Ectodermal cell (in vitro differentiated cells): ENCODE data around the gene B4GALNT2. TPM values are rescaled to one million over a fixed set of nuclear protein-coding genes. Genes with fewer than 3 reads are reported as not detected.
A peak's percentile ranks its signal among the peaks of the same experiment; 100 is the strongest.
"Not testable (repeated sequence)": the region's sequence is repeated elsewhere in the genome, so short reads cannot be mapped to it uniquely, and the experiment has no call there.

Experiments used
- H3K27ac ChIP-seq: 2 replicates; pipeline ENCODE4 v1.7.0; 2013; ENCODE audit warnings: mild to moderate bottlenecking, low read depth, low read length; ENCODE audit not compliant: insufficient read depth, poor library complexity, severe bottlenecking
- H3K27me3 ChIP-seq: 2 replicates; pipeline ENCODE4 v1.7.0; 2013; ENCODE audit warnings: mild to moderate bottlenecking, low read length; ENCODE audit not compliant: insufficient read depth, control insufficient read depth, poor library complexity, severe bottlenecking
- H3K36me3 ChIP-seq: one replicate; pipeline ENCODE4 v1.7.0; 2013; ENCODE audit warnings: low read length; ENCODE audit not compliant: control insufficient read depth, insufficient read depth
- H3K4me1 ChIP-seq: one replicate; pipeline ENCODE4 v1.7.0; 2013; ENCODE audit warnings: low read length; ENCODE audit not compliant: control insufficient read depth, insufficient read depth
- H3K4me3 ChIP-seq: 2 replicates; pipeline ENCODE4 v1.7.0; 2013; ENCODE audit warnings: low read depth, low read length, control low read depth; ENCODE audit not compliant: insufficient read depth
- H3K9me3 ChIP-seq: 2 replicates; pipeline ENCODE4 v1.7.0; 2013; ENCODE audit warnings: mild to moderate bottlenecking, low read length, moderate library complexity; ENCODE audit not compliant: control insufficient read depth
- WGBS, 2 experiments: methylation state at CpG; one replicate each; pipeline ENCODE4 v1.1.7; 2013; ENCODE audit warnings: missing lambda C conversion rate in 2 of 2; 5-methylcytosine and 5-hydroxymethylcytosine counted together
- polyA plus RNA-seq, 4 experiments: library from polyadenylated mRNA; stranded (reverse); fragments of 50-300 nt; gene quantifications; one replicate each; pipeline ENCODE4 v1.2.3, GENCODE V29; 2013

The B4GALNT2 gene, protein sequence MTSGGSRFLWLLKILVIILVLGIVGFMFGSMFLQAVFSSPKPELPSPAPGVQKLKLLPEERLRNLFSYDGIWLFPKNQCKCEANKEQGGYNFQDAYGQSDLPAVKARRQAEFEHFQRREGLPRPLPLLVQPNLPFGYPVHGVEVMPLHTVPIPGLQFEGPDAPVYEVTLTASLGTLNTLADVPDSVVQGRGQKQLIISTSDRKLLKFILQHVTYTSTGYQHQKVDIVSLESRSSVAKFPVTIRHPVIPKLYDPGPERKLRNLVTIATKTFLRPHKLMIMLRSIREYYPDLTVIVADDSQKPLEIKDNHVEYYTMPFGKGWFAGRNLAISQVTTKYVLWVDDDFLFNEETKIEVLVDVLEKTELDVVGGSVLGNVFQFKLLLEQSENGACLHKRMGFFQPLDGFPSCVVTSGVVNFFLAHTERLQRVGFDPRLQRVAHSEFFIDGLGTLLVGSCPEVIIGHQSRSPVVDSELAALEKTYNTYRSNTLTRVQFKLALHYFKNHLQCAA
- 0.15 TPM for polyA plus RNA-seq (2013, experiment 1 of 4)
- not detected for polyA plus RNA-seq (2013, experiment 2 of 4)
- 0.11 TPM for polyA plus RNA-seq (2013, experiment 3 of 4)
- 0.04 TPM for polyA plus RNA-seq (2013, experiment 4 of 4)

DNA sequence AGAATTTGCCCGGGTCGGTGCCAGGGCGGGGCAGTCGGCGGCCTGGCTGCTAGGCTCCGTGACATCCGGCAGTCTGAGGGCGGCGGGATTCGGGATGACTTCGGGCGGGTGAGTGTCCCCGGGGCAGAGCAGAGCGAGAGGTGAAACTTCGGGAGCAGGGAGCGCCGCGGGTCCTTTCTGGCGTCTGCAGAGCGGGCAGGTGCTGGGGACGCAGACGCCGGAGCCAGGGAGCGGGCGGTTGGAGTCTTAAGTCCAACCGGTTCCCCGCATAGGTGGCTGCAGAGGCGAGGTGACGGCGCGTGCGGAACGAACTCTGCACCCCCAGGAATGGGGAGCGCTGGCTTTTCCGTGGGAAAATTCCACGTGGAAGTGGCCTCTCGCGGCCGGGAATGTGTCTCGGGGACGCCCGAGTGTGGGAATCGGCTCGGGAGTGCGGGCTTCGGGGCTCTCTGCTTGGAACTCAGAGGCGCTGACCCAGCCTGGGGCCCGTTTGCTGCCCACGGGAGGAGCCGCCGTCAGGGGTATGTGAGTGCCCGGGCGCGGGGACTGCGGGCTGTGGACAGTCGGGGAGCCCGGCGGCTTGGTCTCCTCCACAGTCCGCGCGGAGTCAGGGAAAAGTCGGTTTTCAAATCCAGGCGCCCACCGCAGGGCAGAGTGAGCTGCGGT is at the start of gene B4GALNT2:
Gene B4GALNT2 (plus strand): TSS at position 71 of the 666 bp plus-strand sequence. CDS start 24 bp downstream, at position 95.
- H3K27ac ChIP-seq, result no peak within 1 kb of the TSS
- no peaks in the 10 kb centered on the region for H3K36me3 ChIP-seq
- 3 to 4% methylated on average over 65 of the region's 65 CpGs for WGBS, 2 experiments
- no peaks in the 10 kb centered on the region for H3K9me3 ChIP-seq
- H3K27me3 ChIP-seq, result peaks cover 55% of the 10 kb centered on the region
- H3K4me3 ChIP-seq, result peak within 1 kb of the TSS; percentile 25
- peaks cover 3% of the 10 kb centered on the region for H3K4me1 ChIP-seq

DNA sequence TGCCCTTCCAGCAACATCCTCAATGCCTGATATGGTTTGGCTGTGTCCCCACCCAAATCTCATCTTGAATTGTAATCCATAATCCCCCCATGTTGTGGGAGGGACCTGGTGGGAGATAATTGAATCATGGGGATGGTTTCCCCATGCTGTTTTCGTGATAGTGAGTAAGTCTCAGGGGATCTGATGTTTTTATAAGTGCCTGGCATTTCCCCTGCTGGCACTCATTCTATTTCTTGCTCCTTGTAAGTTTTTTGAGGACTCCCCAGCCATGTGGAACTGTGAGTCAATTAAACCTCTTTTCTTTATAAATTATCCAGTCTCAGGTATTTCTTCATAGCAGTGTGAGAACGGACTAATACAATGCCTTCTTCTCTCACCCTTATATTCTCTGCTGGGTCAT is 47.5 kb upstream of the B4GALNT2 start:
- not testable (repeated sequence) for H3K4me1 ChIP-seq, H3K4me3 ChIP-seq, H3K27ac ChIP-seq, H3K36me3 ChIP-seq, H3K9me3 ChIP-seq, H3K27me3 ChIP-seq
- WGBS, 2 experiments, result 91 to 97% methylated on average over 2 of the region's 2 CpGs

DNA sequence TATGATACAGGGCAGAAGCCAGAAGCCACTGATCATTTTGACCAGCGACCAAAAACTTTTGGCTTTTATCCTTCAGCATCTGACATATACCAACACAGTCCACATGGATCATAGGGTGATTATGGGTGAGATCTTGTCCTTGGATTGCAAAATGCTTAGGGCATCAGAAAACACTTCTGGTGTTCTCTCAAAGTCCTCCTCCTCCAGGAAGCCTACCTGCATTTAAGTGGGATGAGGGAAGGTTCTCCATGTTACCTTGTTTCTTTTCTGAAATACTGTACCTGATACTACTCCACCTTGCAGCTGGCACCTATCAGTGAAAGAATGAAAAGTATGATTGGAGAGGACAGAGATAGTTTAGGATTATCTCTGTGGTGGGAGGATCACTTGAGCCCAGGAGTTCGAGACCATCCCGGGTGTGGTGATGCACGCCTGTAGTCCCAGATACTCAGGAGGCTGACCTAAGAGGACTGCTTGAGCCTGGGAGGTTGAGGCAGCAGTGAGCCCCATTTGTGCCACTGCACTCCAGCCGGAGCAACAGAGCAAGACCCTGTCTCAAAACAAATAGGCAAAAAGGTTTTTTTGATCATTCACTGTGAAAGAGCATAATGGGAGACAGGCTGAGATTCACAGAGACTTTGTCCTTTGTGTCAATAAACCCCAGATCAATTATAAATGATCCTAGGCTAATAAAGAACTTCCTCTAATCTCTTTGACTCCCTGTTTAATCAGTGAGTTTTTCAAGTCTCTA is 46.8 kb upstream of the B4GALNT2 start:
- Histone ChIP-seq H3K4me3 (no peak overlapping the region), H3K27ac (no peak overlapping the region), H3K4me1 (no peaks in the 10 kb centered on the region), H3K9me3 (no peaks in the 10 kb centered on the region), H3K36me3 (no peaks in the 10 kb centered on the region), H3K27me3 (no peaks in the 10 kb centered on the region)
- WGBS, 2 experiments, result 88 to 91% methylated on average over 5 of the region's 5 CpGs

GRCh38 chr17:49086316-49086605 is 46.3 kb upstream of the B4GALNT2 start:
- no peaks in the 10 kb centered on the region for H3K27me3 ChIP-seq
- no peaks in the 10 kb centered on the region for H3K9me3 ChIP-seq
- no peaks in the 10 kb centered on the region for H3K4me1 ChIP-seq
- H3K4me3 ChIP-seq, result no peak overlapping the region
- H3K27ac ChIP-seq, result no peak overlapping the region
- H3K36me3 ChIP-seq, result no peaks in the 10 kb centered on the region
- WGBS, 2 experiments, result 79 to 83% methylated on average over 1 of the region's 1 CpG

GRCh38 chr17:49086649-49087048 is 45.9 kb upstream of the B4GALNT2 start:
- Histone ChIP-seq H3K4me3 (no peak overlapping the region), H3K27ac (no peak overlapping the region), H3K4me1 (peaks cover 1% of the 10 kb centered on the region), H3K9me3 (no peaks in the 10 kb centered on the region), H3K27me3 (no peaks in the 10 kb centered on the region), H3K36me3 (no peaks in the 10 kb centered on the region)

DNA sequence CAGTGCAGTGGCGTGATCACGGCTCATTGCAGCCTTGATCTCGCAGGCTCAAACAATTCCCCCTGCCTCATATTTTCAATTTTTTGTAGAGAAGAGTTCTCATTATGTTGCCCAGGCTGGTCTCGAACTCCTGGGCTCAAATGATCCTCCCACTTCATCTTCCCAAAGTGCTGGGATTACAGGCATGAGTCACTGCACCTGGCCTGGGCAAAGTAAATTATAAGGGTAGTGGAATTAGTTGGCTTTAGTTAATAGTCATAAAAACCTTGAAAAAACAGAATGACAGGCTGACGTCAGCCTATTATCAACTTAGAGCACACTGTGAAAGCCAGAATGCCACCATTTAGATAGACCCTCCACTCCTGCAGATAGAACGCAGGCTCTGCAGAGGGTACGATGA is 43.5 kb upstream of the B4GALNT2 start:
- Histone ChIP-seq H3K4me3 (no peak overlapping the region), H3K36me3 (no peaks in the 10 kb centered on the region), H3K27me3 (no peaks in the 10 kb centered on the region), H3K27ac (no peak overlapping the region), H3K9me3 (no peaks in the 10 kb centered on the region), H3K4me1 (peaks cover 4% of the 10 kb centered on the region)
- 94% methylated on average over 7 of the region's 7 CpGs for WGBS, 2 experiments

GRCh38 chr17:49090878-49091594 is 41.5 kb upstream of the B4GALNT2 start:
- H3K27ac ChIP-seq, result no peak overlapping the region
- 85 to 88% methylated on average over 10 of the region's 10 CpGs for WGBS, 2 experiments
- peaks cover 4% of the 10 kb centered on the region for H3K4me1 ChIP-seq

GRCh38 chr17:49093131-49093530 is 39.4 kb upstream of the B4GALNT2 start:
- no peaks in the 10 kb centered on the region for H3K36me3 ChIP-seq
- H3K27me3 ChIP-seq, result no peaks in the 10 kb centered on the region
- no peak overlapping the region for H3K4me3 ChIP-seq
- WGBS, 2 experiments, result 92 to 94% methylated on average over 10 of the region's 10 CpGs
- H3K4me1 ChIP-seq, result peaks cover 4% of the 10 kb centered on the region
- no peak overlapping the region for H3K27ac ChIP-seq
- no peaks in the 10 kb centered on the region for H3K9me3 ChIP-seq

More at GRCh38 chr17:49090878-49091594, 41.5 kb upstream of the B4GALNT2 start:
- H3K4me3 ChIP-seq, result no peak overlapping the region
- H3K27me3 ChIP-seq, result no peaks in the 10 kb centered on the region
- no peaks in the 10 kb centered on the region for H3K36me3 ChIP-seq
- no peaks in the 10 kb centered on the region for H3K9me3 ChIP-seq

GRCh38 chr17:49100601-49101000 is 32.0 kb upstream of the B4GALNT2 start:
- no peaks in the 10 kb centered on the region for H3K36me3 ChIP-seq
- H3K27me3 ChIP-seq, result no peaks in the 10 kb centered on the region
- H3K27ac ChIP-seq, result no peak overlapping the region
- H3K9me3 ChIP-seq, result no peaks in the 10 kb centered on the region
- H3K4me3 ChIP-seq, result no peak overlapping the region
- no peaks in the 10 kb centered on the region for H3K4me1 ChIP-seq
